Activated CD8-positive, alpha-beta memory T cell treated with anti-CD3 and anti-CD28 coated beads, Interleukin-2, amount 50 U/mL, for 24 hours (primary cell): ENCODE results near the gene OR2T5.
"Not testable (repeated sequence)": the region's sequence is repeated elsewhere in the genome, so short reads cannot be mapped to it uniquely, and the experiment has no call there.

Source experiments
- DNase-seq: peaks from one replicate; pipeline ENCODE4 v3.0.0-alpha.2; 2020; ENCODE audit errors: extremely low read depth

The OR2T5 gene

GRCh38 chr1:248500305-248501035, 12.1 kb downstream of the OR2T5 start:
- DNase-seq = not testable (repeated sequence)

- not testable (repeated sequence) for DNase-seq
Measured at GRCh38 chr1:248507773-248508172, 19.4 kb downstream of the OR2T5 start, which contains the start of gene OR2G6. Gene OR2G6, plus strand, starts transcription at chr1:248508073. Its CDS starts 13,574 bp downstream, at chr1:248521647.

- not testable (repeated sequence) for DNase-seq
Measured at GRCh38 chr1:248510217-248510616, 21.8 kb downstream of the OR2T5 start.

- no peak for DNase-seq
Measured at GRCh38 chr1:248521856-248522255, 33.5 kb downstream of the OR2T5 start.

- not testable (repeated sequence) for DNase-seq
Measured at GRCh38 chr1:248537449-248537848, 49.1 kb downstream of the OR2T5 start.
